Measurements from ENCODE around the gene NSD1.
A peak's percentile ranks its signal among the peaks of the same experiment; 100 is the strongest.

DNA sequence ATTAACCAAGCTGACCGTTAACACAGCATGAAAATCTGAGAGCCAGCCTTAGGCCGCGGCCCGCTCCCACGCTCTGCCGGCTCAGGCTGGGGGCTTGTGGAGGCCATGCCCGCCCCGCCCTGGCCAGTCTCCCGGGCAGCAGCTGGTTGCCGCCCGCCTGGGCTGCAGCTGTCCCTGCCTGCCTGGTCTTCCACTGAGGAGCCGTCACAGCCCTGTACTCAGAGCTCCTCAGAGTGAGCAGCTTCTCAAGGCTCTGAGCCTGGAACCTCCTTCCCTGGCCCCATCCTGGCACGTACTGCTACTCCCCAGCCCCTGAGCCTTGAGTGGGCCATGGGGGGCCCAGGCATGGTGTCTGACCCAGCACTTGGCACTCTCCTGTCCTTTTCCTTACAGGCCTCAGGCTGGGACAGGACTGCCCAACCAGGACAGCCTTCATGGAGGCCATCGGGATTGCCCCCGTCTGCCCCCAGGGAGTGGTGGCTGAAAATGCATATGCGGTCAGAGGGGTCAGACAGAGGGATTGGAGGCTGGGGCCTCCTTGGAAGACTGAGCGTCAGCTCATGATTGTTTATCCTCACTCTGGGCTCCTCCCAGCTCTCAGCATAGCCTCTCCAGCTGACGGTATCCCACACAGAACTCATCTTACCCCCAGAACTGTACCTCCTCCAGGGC, 35.0 kb upstream of the NSD1 start:
- no peak for TF ChIP-seq POLR2A (IDR thresholded peaks at IDR 0.05)
- TF ChIP-seq, protein P1, sequence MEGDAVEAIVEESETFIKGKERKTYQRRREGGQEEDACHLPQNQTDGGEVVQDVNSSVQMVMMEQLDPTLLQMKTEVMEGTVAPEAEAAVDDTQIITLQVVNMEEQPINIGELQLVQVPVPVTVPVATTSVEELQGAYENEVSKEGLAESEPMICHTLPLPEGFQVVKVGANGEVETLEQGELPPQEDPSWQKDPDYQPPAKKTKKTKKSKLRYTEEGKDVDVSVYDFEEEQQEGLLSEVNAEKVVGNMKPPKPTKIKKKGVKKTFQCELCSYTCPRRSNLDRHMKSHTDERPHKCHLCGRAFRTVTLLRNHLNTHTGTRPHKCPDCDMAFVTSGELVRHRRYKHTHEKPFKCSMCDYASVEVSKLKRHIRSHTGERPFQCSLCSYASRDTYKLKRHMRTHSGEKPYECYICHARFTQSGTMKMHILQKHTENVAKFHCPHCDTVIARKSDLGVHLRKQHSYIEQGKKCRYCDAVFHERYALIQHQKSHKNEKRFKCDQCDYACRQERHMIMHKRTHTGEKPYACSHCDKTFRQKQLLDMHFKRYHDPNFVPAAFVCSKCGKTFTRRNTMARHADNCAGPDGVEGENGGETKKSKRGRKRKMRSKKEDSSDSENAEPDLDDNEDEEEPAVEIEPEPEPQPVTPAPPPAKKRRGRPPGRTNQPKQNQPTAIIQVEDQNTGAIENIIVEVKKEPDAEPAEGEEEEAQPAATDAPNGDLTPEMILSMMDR (IDR thresholded peaks at IDR 0.05): no peak
- peak in 1 of 2 donors; percentile 30 for TF ChIP-seq POLR2AphosphoS5 (IDR thresholded peaks at IDR 0.05; ENCODE audit: insufficient read depth in 1 of 2, low read depth in 1 of 2)

Data from vagina (tissue), 2 donors.